MM.1S (cell line): Measurements from ENCODE around the gene IRF8.

ENCODE experiments used
- EZH2phosphoT487 ChIP-seq: fragments of 300-600 bp; sonication (generic); IDR thresholded peaks from 2 replicates; pipeline ENCODE4 v1.6.1; 2018; ENCODE audit warnings: antibody characterized with exemption, low read length
- TF ChIP-seq, protein P1 (sequence below): fragments of 300-600 bp; sonication (generic); IDR thresholded peaks from 2 replicates; pipeline ENCODE4 v1.5.1; 2016; ENCODE audit warnings: antibody characterized with exemption, low read length, mixed read lengths

- TF ChIP-seq, protein P1, sequence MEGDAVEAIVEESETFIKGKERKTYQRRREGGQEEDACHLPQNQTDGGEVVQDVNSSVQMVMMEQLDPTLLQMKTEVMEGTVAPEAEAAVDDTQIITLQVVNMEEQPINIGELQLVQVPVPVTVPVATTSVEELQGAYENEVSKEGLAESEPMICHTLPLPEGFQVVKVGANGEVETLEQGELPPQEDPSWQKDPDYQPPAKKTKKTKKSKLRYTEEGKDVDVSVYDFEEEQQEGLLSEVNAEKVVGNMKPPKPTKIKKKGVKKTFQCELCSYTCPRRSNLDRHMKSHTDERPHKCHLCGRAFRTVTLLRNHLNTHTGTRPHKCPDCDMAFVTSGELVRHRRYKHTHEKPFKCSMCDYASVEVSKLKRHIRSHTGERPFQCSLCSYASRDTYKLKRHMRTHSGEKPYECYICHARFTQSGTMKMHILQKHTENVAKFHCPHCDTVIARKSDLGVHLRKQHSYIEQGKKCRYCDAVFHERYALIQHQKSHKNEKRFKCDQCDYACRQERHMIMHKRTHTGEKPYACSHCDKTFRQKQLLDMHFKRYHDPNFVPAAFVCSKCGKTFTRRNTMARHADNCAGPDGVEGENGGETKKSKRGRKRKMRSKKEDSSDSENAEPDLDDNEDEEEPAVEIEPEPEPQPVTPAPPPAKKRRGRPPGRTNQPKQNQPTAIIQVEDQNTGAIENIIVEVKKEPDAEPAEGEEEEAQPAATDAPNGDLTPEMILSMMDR = peak; percentile 6; the same call in 1 of the 2 replicates
- TF ChIP-seq EZH2phosphoT487 = no peak
These were observed 4.7 kb upstream of the IRF8 start for GRCh38 chr16:85894266-85894665.
